Panc1 (cell line): ENCODE results near the gene CD72. TPM values are rescaled to one million over a fixed set of nuclear protein-coding genes. Genes with fewer than 3 reads are reported as not detected.

Experiments
- ATAC-seq: fragments of 200-7000 bp; cut with Tn5 transposase; 2 replicates; pipeline ENCODE4 v1.9.1; 2020; ENCODE audit warnings: mild to moderate bottlenecking, moderate library complexity
- BruUV-seq: library from RNA; stranded (reverse); fragments of 400-500 nt; replicated peaks from 2 replicates; lab custom pipeline; 2021; lab: Mats Ljungman, UMichigan
- CTCF ChIA-PET: fragments of 300-600 bp; sonication (Branson Sonifier 250); formaldehyde crosslinking; loops from one replicate; lab custom pipeline; 2022; ENCODE audit warnings: antibody characterized with exemption; lab: Charles Lee
- POLR2A ChIA-PET: fragments of 300-600 bp; sonication (Branson Sonifier 250); formaldehyde crosslinking; loops from one replicate; lab custom pipeline; 2022; ENCODE audit warnings: antibody characterized with exemption; lab: Charles Lee
- DNase-seq: peaks from one replicate; pipeline ENCODE4 v3.0.0-alpha.2; 2010; ENCODE audit warnings: low read depth, low spot score
- H3K27ac ChIP-seq: 2 replicates; pipeline ENCODE4 v1.5.1; 2011; ENCODE audit warnings: mild to moderate bottlenecking, low read length, inconsistent platforms
- H3K27me3 ChIP-seq: fragments of 200-500 bp; sonication (Bioruptor generic); 2 replicates; pipeline ENCODE4 v1.6.0; 2014; ENCODE audit warnings: low read length, inconsistent platforms; ENCODE audit not compliant: control insufficient read depth, insufficient read depth
- H3K36me3 ChIP-seq: fragments of 200-500 bp; sonication (Bioruptor generic); 2 replicates; pipeline ENCODE4 v1.5.1; 2014; ENCODE audit warnings: inconsistent platforms, mild to moderate bottlenecking, low read length, moderate library complexity; ENCODE audit not compliant: control insufficient read depth, insufficient read depth
- H3K4me1 ChIP-seq: 2 replicates; pipeline ENCODE4 v1.5.1; 2011; ENCODE audit warnings: inconsistent platforms, mild to moderate bottlenecking, low read length, moderate library complexity; ENCODE audit not compliant: control insufficient read depth, insufficient read depth
- H3K4me3 ChIP-seq, 2 experiments: 2 replicates each; pipeline ENCODE4 v1.5.1; 2011 to 2012; ENCODE audit warnings: low read depth in 2 of 2, low read length in 2 of 2, mild to moderate bottlenecking in 2 of 2, inconsistent platforms in 1 of 2, moderate library complexity in 1 of 2
- H3K9me3 ChIP-seq: fragments of 200-500 bp; sonication (Bioruptor generic); 2 replicates; pipeline ENCODE4 v1.5.1; 2014; ENCODE audit warnings: low read depth, mild to moderate bottlenecking, inconsistent platforms, low read length, moderate library complexity; ENCODE audit not compliant: control insufficient read depth, insufficient read depth
- CTCF ChIP-seq: fragments of 450-650 bp; IDR thresholded peaks from 2 replicates; pipeline ENCODE4 v1.5.1; 2017; ENCODE audit warnings: mild to moderate bottlenecking
- POLR2AphosphoS5 ChIP-seq: IDR thresholded peaks from 2 replicates; pipeline ENCODE4 v1.6.1; 2012; ENCODE audit warnings: mild to moderate bottlenecking, low read depth, low read length, moderate library complexity
- SIN3A ChIP-seq: IDR thresholded peaks from 2 replicates; pipeline ENCODE4 v1.6.1; 2012; ENCODE audit warnings: low read depth, mild to moderate bottlenecking, low read length, moderate library complexity, borderline replicate concordance; ENCODE audit not compliant: insufficient read depth
- TCF7L2 ChIP-seq: IDR thresholded peaks from 2 replicates; pipeline ENCODE4 v1.6.1; 2011; ENCODE audit warnings: mild to moderate bottlenecking, low read depth, low read length, inconsistent platforms
- in situ Hi-C: cut with HindIII; loops from 2 replicates; pipeline ENCODE4 v1.10.0; 2016; ENCODE audit warnings: low sequenced_read_pairs, low pct_unique_long_range_greater_than_20kb
- intact Hi-C: fragments of 100-400 bp; cut with micrococcal nuclease; formaldehyde crosslinking; loops from one replicate; pipeline ENCODE4 v1.10.0; 2022; ENCODE audit not compliant: unreplicated experiment
- total RNA-seq: library from RNA; stranded (reverse); gene quantifications from one replicate; pipeline ENCODE4 v1.2.1, GENCODE V29; 2021; ENCODE audit not compliant: unreplicated experiment
- TF ChIP-seq, protein P1 (sequence below), 2 experiments: IDR thresholded peaks; 2 replicates each; pipeline ENCODE4 v1.6.1; 2011 to 2012; ENCODE audit warnings: low read depth in 2 of 2, control low read depth in 1 of 2, low read length in 1 of 2, mild to moderate bottlenecking in 1 of 2, moderate library complexity in 1 of 2; ENCODE audit not compliant: insufficient read depth in 1 of 2

CD72 gene
- total RNA-seq, 1 experiment from 2014 or later: 0.72 TPM

- peaks cover 5% of the 10 kb centered on the region; the same call in 1 of the 2 replicates for H3K27me3 ChIP-seq
- peak overlapping the region; percentile 4 to 35; a peak in 3 of 4 replicates for H3K4me3 ChIP-seq
- in situ Hi-C loops (no loop called here), intact Hi-C loops (no loop called here)
- H3K4me1 ChIP-seq: no peaks in the 10 kb centered on the region
- ATAC-seq (peak; percentile 58), DNase-seq (no peak)
- POLR2A ChIA-PET: no interaction called here
- no peaks in the 10 kb centered on the region for H3K36me3 ChIP-seq
- no peak overlapping the region for H3K27ac ChIP-seq
- H3K9me3 ChIP-seq: no peaks in the 10 kb centered on the region
- no TSS peak for BruUV-seq
- TF ChIP-seq CTCF (no peak; the same call in 1 of the 2 replicates), TCF7L2 (no peak)
- TF ChIP-seq, protein P1, sequence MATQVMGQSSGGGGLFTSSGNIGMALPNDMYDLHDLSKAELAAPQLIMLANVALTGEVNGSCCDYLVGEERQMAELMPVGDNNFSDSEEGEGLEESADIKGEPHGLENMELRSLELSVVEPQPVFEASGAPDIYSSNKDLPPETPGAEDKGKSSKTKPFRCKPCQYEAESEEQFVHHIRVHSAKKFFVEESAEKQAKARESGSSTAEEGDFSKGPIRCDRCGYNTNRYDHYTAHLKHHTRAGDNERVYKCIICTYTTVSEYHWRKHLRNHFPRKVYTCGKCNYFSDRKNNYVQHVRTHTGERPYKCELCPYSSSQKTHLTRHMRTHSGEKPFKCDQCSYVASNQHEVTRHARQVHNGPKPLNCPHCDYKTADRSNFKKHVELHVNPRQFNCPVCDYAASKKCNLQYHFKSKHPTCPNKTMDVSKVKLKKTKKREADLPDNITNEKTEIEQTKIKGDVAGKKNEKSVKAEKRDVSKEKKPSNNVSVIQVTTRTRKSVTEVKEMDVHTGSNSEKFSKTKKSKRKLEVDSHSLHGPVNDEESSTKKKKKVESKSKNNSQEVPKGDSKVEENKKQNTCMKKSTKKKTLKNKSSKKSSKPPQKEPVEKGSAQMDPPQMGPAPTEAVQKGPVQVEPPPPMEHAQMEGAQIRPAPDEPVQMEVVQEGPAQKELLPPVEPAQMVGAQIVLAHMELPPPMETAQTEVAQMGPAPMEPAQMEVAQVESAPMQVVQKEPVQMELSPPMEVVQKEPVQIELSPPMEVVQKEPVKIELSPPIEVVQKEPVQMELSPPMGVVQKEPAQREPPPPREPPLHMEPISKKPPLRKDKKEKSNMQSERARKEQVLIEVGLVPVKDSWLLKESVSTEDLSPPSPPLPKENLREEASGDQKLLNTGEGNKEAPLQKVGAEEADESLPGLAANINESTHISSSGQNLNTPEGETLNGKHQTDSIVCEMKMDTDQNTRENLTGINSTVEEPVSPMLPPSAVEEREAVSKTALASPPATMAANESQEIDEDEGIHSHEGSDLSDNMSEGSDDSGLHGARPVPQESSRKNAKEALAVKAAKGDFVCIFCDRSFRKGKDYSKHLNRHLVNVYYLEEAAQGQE (IDR thresholded peaks at IDR 0.05; ENCODE audit: insufficient read depth in 1 of 2, low read depth in 2 of 2, low read length in 1 of 2): no peak
- CTCF ChIA-PET: no interaction called here
These were observed 1.3 kb downstream of the CD72 start for GRCh38 chr9:35616681-35617459.

- ATAC-seq: 0 out of 2 replicates have a peak, but pooled peaks have one; percentile 18
- no TSS peak for BruUV-seq
These were observed 2.1 kb downstream of the CD72 start for GRCh38 chr9:35615981-35616680.

DNA sequence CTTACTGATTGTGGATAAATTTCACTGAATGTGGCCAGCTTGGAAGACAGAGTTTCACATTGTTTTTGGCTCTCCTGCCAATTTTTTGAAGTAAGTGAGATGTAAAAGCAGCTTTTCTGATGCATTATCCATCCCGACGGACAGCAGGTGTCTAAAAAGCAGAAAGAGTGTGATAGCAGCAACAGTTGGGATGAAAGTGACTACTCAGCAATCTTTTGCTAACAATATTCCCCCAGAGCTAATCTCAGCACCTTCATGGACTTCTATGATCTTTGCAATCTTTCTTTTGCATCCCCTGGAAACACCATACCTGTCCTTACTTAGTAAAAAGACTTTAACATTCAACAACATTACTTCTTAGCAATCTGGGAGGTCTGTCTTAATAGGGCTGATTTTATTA is 5.4 kb downstream of the CD72 start:
- intact Hi-C loops: no loop called here
- BruUV-seq: no TSS peak
- H3K36me3 ChIP-seq: no peaks in the 10 kb centered on the region; the same call in 1 of the 2 replicates
- ChIA-PET POLR2A (no interaction called here), CTCF (interaction anchor here (1.4 kb wide), 1 partner anchor 9 kb away, joined by 3 read pairs; no protein-coding TSS in a partner anchor)
- in situ Hi-C loops: no loop called here
- H3K4me1 ChIP-seq: no peaks in the 10 kb centered on the region
- DNase-seq (no peak), ATAC-seq (no peak)
- no peak overlapping the region for H3K27ac ChIP-seq
- no peaks in the 10 kb centered on the region for H3K9me3 ChIP-seq
- peaks cover 5% of the 10 kb centered on the region; the same call in 1 of the 2 replicates for H3K27me3 ChIP-seq
- no peak overlapping the region for H3K4me3 ChIP-seq
- TF ChIP-seq, protein P1 (IDR thresholded peaks at IDR 0.05; ENCODE audit: insufficient read depth in 1 of 2, low read depth in 2 of 2, low read length in 1 of 2): no peak
- no peak for TF ChIP-seq SIN3A
- TF ChIP-seq POLR2AphosphoS5: no peak
- no peak for TF ChIP-seq TCF7L2
- TF ChIP-seq CTCF: no peak

More at GRCh38 chr9:35615981-35616680, 2.1 kb downstream of the CD72 start:
- in situ Hi-C loops (no loop called here), intact Hi-C loops (no loop called here)
- ChIA-PET CTCF (no interaction called here), POLR2A (no interaction called here)
- H3K9me3 ChIP-seq: no peaks in the 10 kb centered on the region
- H3K4me3 ChIP-seq: no peak overlapping the region
- no peaks in the 10 kb centered on the region for H3K36me3 ChIP-seq
- H3K27ac ChIP-seq: no peak overlapping the region
- no peaks in the 10 kb centered on the region for H3K4me1 ChIP-seq
- DNase-seq: no peak
- TF ChIP-seq TCF7L2: no peak
- no peak for TF ChIP-seq SIN3A
- peaks cover 5% of the 10 kb centered on the region; the same call in 1 of the 2 replicates for H3K27me3 ChIP-seq
